Right lobe of liver (tissue), 4 donors: ENCODE data around the gene RNGTT.

Experiments used
- CTCF ChIP-seq, 4 donors: fragments of 200-600 bp in 3 of 4; fragments of 450-650 bp in 1 of 4; IDR thresholded peaks; one replicate each; pipeline versions ENCODE4 v1.5.1 to v1.8.0; 2016 to 2022; ENCODE audit warnings: antibody characterized with exemption in 4 of 4, mild to moderate bottlenecking in 2 of 4
- POLR2A ChIP-seq: fragments of 450-650 bp; IDR thresholded peaks from one replicate; pipeline ENCODE4 v1.6.1; 2017; ENCODE audit warnings: antibody characterized with exemption, mild to moderate bottlenecking
- donor health status: DM: no; HTN: no; CAD: no.
- donor health status: DM: no; HTN: no; CAD: no.
- donor health status: DM: no; HTN: yes; CAD: no.

GRCh38 chr6:88964509-88964908 lies 1.1 kb upstream of the RNGTT start:
- no peak for TF ChIP-seq POLR2A
- TF ChIP-seq CTCF (IDR thresholded peaks at IDR 0.05) = no peak
